HepG2 (cell line): ENCODE results near the gene GOLGB1.

Experiments
- CTCF ChIP-seq: sonication (generic); formaldehyde crosslinking; IDR thresholded peaks from 2 replicates; pipeline ENCODE4 v1.5.0; 2020; ENCODE audit warnings: mild to moderate bottlenecking, missing genetic modification reagents, moderate library complexity
- EP300 ChIP-seq, 3 experiments: sonication (generic) in 1 of 3; formaldehyde crosslinking in 1 of 3; IDR thresholded peaks; 2 replicates each; pipeline versions ENCODE4 v1.5.1 to v1.6.1; 2011 to 2020; ENCODE audit warnings: low read depth in 2 of 3, low read length in 2 of 3, borderline replicate concordance in 1 of 3, improper control_type of control experiment in 1 of 3, mild to moderate bottlenecking in 1 of 3, missing genetic modification reagents in 1 of 3, moderate library complexity in 1 of 3
- ERF ChIP-seq: IDR thresholded peaks from 2 replicates; pipeline ENCODE4 v1.6.1; 2018; ENCODE audit warnings: missing biosample characterization, missing genetic modification reagents
- MEIS1 ChIP-seq: sonication (generic); formaldehyde crosslinking; IDR thresholded peaks from 2 replicates; pipeline ENCODE4 v1.9.0; 2021; ENCODE audit warnings: mild to moderate bottlenecking, missing genetic modification reagents, moderate library complexity, borderline replicate concordance
- NR2C2 ChIP-seq: sonication (generic); formaldehyde crosslinking; IDR thresholded peaks from 2 replicates; pipeline ENCODE4 v1.4.0; 2020; ENCODE audit warnings: missing genetic modification reagents, mild to moderate bottlenecking, moderate library complexity, borderline replicate concordance
- NR2F6 ChIP-seq, 2 experiments: IDR thresholded peaks; 2 replicates each; pipeline ENCODE4 v1.6.1; 2016; ENCODE audit warnings: antibody characterized with exemption in 1 of 2, mild to moderate bottlenecking in 1 of 2
- RBAK ChIP-seq: sonication (generic); formaldehyde crosslinking; IDR thresholded peaks from 2 replicates; pipeline ENCODE4 v1.5.1; 2020; ENCODE audit warnings: mild to moderate bottlenecking, missing genetic modification reagents
- ZFAT ChIP-seq: sonication (generic); formaldehyde crosslinking; conservative IDR thresholded peaks from 2 replicates; pipeline ENCODE4 v1.8.1; 2023; ENCODE audit warnings: missing genetic modification reagents, inconsistent platforms
- ZNF260 ChIP-seq: sonication (generic); formaldehyde crosslinking; IDR thresholded peaks from 2 replicates; pipeline ENCODE4 v1.4.0; 2020; ENCODE audit warnings: missing genetic modification reagents, low read depth, mild to moderate bottlenecking, borderline replicate concordance
- ZNF572 ChIP-seq: sonication (generic); formaldehyde crosslinking; IDR thresholded peaks from 2 replicates; pipeline ENCODE4 v1.5.1; 2020; ENCODE audit warnings: mild to moderate bottlenecking, missing genetic modification reagents

GRCh38 chr3:121740896-121741295 is 8.6 kb downstream of the GOLGB1 start:
- TF ChIP-seq NR2F6 (IDR thresholded peaks at IDR 0.05) (no peak), NR2F6 (CRISPR knock-in tag; IDR thresholded peaks at IDR 0.05) (no peak), RBAK (CRISPR knock-in tag) (no peak), ZFAT (CRISPR knock-in tag) (no peak), ZNF572 (CRISPR knock-in tag) (no peak), ZNF260 (CRISPR knock-in tag) (no peak), EP300 (IDR thresholded peaks at IDR 0.05; ENCODE audit: low read depth in 2 of 2, low read length in 2 of 2) (no peak), EP300 (CRISPR knock-in tag; IDR thresholded peaks at IDR 0.05; ENCODE audit: borderline replicate concordance) (no peak), MEIS1 (CRISPR knock-in tag) (no peak), NR2C2 (no peak), CTCF (CRISPR knock-in tag) (no peak), ERF (CRISPR knock-in tag) (no peak)
